ENCODE results near the gene PRSS53. TPM values are rescaled to one million over a fixed set of nuclear protein-coding genes. Genes with fewer than 3 reads are reported as not detected.

Gene PRSS53
- total RNA-seq, 1 experiment from 2014 or later, result 3.8 TPM

GRCh38 chr16:31073970-31074813, 14.6 kb downstream of the PRSS53 start, which contains the start of the genes ZNF646 and ZNF668:
ZNF646 (plus strand) TSS chr16:31074422; CDS start chr16:31076325, 1,903 bp downstream.
ZNF668 (minus strand) TSS chr16:31074240; CDS start chr16:31064459, 9,781 bp downstream.
- intact Hi-C loops (cut with micrococcal nuclease), result loop anchor here (1.0 to 5.0 kb wide), 5 partner anchors 20 to 383 kb away; partner anchors contain the start of genes ARMC5, HSD3B7, STX4 and VKORC1
- Histone ChIP-seq H3K4me1 (ENCODE audit: insufficient read depth, low read length) (peaks cover 15% of the 10 kb centered on the region; the same call in 1 of the 2 replicates), H3K4me3 (ENCODE audit: low read length) (peak within 1 kb of the TSS; percentile 81), H2AFZ (ENCODE audit: low read length) (peak within 1 kb of the TSS; percentile 97), H3F3A (ENCODE audit: low read length, unreplicated experiment) (no peaks in the 10 kb centered on the region), H3K9me2 (replicated peaks; ENCODE audit: low read length) (no peaks in the 10 kb centered on the region), H3K4me2 (ENCODE audit: low read length) (peak within 1 kb of the TSS; percentile 99), H3K36me3 (ENCODE audit: low read depth, low read length) (peaks cover 10% of the 10 kb centered on the region), H3K27ac (ENCODE audit: low read length) (peak within 1 kb of the TSS; percentile 76), H3K9ac (ENCODE audit: low read length) (peak within 1 kb of the TSS; percentile 96), H3K79me2 (ENCODE audit: low read length) (peaks cover 65% of the 10 kb centered on the region), H4K20me1 (ENCODE audit: low read length) (no peaks in the 10 kb centered on the region), H3K9me3 (ENCODE audit: low read length) (no peaks in the 10 kb centered on the region), H3K27me3 (ENCODE audit: low read length) (no peaks in the 10 kb centered on the region)
- POLR2A ChIA-PET (ENCODE audit: unreplicated experiment), result no interaction called here
- ATAC-seq, result peak; percentile 90
- CTCF ChIA-PET, result interaction anchor here (0.5 to 1.6 kb wide), 2 partner anchors 89 to 106 kb away, joined by 4 to 5 read pairs; partner anchors contain the start of gene HSD3B7
- TSS peak; percentile 75 for BruUV-seq (replicated peaks)
- TF ChIP-seq CTCF (conservative IDR thresholded peaks at IDR 0.05; ENCODE audit: low read depth, low read length) (no peak), EZH2 (IDR thresholded peaks at IDR 0.05; ENCODE audit: low read length, unreplicated experiment) (no peak), EZH2phosphoT487 (IDR thresholded peaks at IDR 0.05; ENCODE audit: borderline replicate concordance, low read length) (no peak)
- peak; percentile 97 for DNase-seq

- Histone ChIP-seq H4K20me1 (ENCODE audit: low read length) (no peaks in the 10 kb centered on the region), H3K79me2 (ENCODE audit: low read length) (peaks cover 74% of the 10 kb centered on the region), H3K4me3 (ENCODE audit: low read length) (peak overlapping the region; percentile 81), H3K4me1 (ENCODE audit: insufficient read depth, low read length) (peaks cover 15% of the 10 kb centered on the region; the same call in 1 of the 2 replicates), H3K9ac (ENCODE audit: low read length) (peak overlapping the region; percentile 96), H3F3A (ENCODE audit: low read length, unreplicated experiment) (no peaks in the 10 kb centered on the region), H3K9me2 (replicated peaks; ENCODE audit: low read length) (no peaks in the 10 kb centered on the region), H3K9me3 (ENCODE audit: low read length) (no peaks in the 10 kb centered on the region), H2AFZ (ENCODE audit: low read length) (peak overlapping the region; percentile 97), H3K36me3 (ENCODE audit: low read depth, low read length) (peaks cover 10% of the 10 kb centered on the region), H3K27ac (ENCODE audit: low read length) (peak overlapping the region; percentile 76), H3K4me2 (ENCODE audit: low read length) (peak overlapping the region; percentile 99), H3K27me3 (ENCODE audit: low read length) (no peaks in the 10 kb centered on the region)
- TF ChIP-seq EZH2 (IDR thresholded peaks at IDR 0.05; ENCODE audit: low read length, unreplicated experiment), result no peak
- no peak for TF ChIP-seq CTCF (conservative IDR thresholded peaks at IDR 0.05; ENCODE audit: low read depth, low read length)
- no peak for TF ChIP-seq EZH2phosphoT487 (IDR thresholded peaks at IDR 0.05; ENCODE audit: borderline replicate concordance, low read length)
- intact Hi-C loops (cut with micrococcal nuclease), result loop anchor here (2.0 to 5.0 kb wide), 3 partner anchors 41 to 384 kb away; partner anchors contain the start of genes ARMC5 and STX4
- CTCF ChIA-PET, result interaction anchor here (0.5 to 1.6 kb wide), 2 partner anchors 88 to 107 kb away, joined by 4 to 5 read pairs; partner anchors contain the start of gene HSD3B7
- DNase-seq (peak; percentile 76), ATAC-seq (peak; percentile 66)
- BruUV-seq (replicated peaks), result no TSS peak
- POLR2A ChIA-PET (ENCODE audit: unreplicated experiment), result interaction anchor here (0.7 kb wide), 1 partner anchor 313 kb away, joined by 4 read pairs; no protein-coding TSS in a partner anchor
Measured at GRCh38 chr16:31073142-31073969, 15.4 kb downstream of the PRSS53 start.
